C4-2B (cell line): ENCODE data around the gene AK5.

ENCODE experiments used
- H3K27ac ChIP-seq: fragments of 450-650 bp; 2 replicates; pipeline ENCODE4 v1.5.1; 2017
- ZFX ChIP-seq: fragments of 450-650 bp; IDR thresholded peaks from 2 replicates; pipeline ENCODE4 v1.6.1; 2017
- TF ChIP-seq, protein P1 (sequence below): fragments of 450-650 bp; conservative IDR thresholded peaks from 2 replicates; pipeline ENCODE4 v1.5.1; 2017; ENCODE audit warnings: mild to moderate bottlenecking

Gene AK5

DNA sequence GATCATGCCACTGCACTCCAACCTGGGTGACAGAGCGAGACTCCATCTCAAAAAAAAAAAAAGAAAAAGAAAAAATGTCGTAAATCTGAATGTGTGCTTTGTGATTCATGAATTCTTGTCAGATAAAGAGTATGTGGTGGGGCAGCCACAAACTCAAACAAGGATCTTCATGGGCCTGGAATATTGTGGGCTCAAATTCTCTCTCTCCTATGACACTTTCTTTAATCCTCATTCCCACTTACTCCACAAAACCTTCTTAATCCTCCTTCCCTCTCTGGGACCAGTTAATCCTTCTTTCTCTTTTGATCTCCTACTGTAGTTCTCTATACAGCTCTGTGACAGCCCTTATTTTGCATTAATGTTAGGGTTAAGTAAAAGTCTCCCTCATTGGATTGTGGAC, 112.3 kb downstream of the AK5 start:
- no peak overlapping the region for H3K27ac ChIP-seq

DNA sequence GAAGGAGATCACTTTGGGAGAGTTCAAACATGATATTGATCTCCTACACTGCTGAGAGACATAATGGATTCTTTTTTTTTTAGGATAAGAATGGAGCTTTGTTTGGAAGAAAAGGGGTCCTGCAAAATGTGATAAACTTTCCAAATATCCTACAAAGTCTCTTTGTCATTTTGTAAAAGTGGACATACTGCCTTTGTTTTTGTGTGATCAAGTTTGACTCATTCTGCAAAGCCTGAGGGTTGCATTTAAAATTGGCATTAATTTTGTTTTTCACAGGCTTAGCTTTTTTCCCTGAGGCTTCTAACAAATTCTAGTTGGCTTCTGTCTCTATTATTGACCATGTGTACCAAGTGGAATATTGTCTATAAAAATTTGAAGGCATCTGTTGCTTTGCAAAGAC, 113.2 kb downstream of the AK5 start:
- no peak overlapping the region for H3K27ac ChIP-seq
- TF ChIP-seq, protein P1, sequence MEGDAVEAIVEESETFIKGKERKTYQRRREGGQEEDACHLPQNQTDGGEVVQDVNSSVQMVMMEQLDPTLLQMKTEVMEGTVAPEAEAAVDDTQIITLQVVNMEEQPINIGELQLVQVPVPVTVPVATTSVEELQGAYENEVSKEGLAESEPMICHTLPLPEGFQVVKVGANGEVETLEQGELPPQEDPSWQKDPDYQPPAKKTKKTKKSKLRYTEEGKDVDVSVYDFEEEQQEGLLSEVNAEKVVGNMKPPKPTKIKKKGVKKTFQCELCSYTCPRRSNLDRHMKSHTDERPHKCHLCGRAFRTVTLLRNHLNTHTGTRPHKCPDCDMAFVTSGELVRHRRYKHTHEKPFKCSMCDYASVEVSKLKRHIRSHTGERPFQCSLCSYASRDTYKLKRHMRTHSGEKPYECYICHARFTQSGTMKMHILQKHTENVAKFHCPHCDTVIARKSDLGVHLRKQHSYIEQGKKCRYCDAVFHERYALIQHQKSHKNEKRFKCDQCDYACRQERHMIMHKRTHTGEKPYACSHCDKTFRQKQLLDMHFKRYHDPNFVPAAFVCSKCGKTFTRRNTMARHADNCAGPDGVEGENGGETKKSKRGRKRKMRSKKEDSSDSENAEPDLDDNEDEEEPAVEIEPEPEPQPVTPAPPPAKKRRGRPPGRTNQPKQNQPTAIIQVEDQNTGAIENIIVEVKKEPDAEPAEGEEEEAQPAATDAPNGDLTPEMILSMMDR: no peak
- no peak for TF ChIP-seq ZFX

More for the DNA sequence above, 112.3 kb downstream of the AK5 start:
- no peak for TF ChIP-seq ZFX
- TF ChIP-seq, protein P1: no peak

DNA sequence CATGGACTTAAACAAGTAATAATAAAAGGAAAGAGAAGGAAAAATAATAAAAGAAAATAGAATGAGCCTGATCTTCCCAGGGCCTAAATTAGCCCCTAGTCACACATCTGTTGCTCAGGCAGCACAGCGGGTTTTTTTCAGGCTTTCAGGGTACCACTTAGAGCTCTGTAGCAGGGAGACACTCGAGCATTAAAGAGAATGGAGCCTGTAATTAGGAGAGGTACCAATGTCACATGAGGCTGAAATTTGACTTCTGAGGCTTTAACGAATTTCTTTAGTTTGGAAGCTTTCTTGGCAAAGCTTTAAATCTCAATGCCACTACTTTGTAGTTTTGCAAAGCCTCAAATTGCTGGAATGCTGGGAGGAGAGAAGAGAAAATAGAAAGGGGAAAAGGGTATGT, 116.3 kb downstream of the AK5 start:
- TF ChIP-seq ZFX: no peak
- TF ChIP-seq, protein P1: no peak
- no peak overlapping the region for H3K27ac ChIP-seq

DNA sequence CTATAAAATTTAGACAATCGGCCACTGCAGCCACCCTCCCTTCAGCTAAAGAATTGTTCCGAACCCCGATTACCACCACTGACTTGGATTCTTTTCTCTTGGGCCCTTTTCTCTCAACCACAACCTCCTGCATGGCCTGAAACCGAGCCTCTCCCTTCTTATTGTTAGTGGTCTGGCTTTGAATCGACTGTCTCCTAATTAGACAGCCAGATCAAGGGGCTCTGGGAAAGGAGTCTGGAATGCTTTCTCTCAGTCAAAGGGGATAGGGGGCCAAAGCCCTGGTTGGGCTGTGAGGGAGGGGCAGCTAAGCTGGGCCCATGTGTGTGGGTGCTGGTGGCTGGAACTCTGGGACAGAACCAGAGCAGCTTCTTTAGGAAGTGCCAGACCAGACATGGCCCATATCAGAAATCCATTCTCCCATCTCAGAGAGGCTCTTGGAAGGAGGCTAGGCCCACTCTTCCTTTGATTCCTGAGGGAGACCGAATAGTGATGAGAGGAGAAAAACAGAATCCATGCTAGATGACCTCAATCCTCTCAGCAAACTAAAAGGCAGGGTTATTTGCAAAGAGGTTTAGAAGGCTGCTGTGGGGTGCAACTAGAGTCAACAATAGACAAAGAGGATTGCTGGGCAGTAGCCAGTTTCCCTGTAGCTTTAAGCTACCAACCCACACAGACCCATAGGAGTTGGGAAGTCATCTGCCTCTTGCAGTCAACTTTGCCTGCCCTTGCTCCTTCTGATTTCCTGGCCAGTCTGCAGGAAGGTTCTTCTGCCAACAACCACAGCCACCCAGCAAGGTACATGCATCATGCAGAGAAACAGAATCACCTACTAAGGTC, 117.6 kb downstream of the AK5 start:
- no peak for TF ChIP-seq ZFX
- no peak overlapping the region for H3K27ac ChIP-seq

DNA sequence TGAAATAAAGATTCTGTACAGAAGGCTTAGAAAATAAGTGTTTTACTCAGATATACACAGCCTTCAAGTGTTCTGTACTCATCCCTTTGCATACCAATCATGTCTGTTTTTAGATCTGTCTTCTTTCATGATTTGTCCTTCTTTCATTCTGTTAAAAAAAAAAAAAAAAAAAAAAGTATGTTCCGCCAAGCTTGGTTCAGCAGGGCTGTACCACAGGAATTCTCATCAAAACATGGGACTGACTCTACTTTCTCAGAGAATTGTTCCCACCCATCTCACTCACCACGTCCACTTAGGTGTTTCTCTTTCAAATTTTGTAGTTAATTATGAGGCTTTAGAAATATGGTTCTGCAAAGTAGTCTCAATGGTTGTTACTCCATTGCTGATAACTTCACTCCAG, 119.0 kb downstream of the AK5 start:
- TF ChIP-seq, protein P1: no peak
- no peak overlapping the region for H3K27ac ChIP-seq

DNA sequence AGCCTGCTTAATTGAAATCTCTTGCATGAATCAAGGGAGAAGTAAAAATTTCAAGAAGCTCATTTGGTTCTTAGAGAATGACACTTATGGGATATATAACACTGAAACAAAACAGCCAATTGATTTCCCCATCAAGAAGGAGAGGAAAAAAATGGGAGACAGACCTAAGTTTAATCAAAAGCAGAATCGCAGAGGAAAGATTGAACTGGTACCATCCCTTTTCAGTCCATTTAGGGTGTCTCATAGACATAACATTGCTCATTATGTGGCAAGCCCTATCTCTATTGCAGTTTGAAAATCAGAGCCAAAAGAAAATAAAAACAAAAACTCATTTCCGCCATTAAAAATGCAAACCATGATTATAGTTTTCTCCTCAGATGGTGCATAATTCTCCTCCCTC, 119.6 kb downstream of the AK5 start:
- no peak for TF ChIP-seq ZFX
- TF ChIP-seq, protein P1: no peak
- H3K27ac ChIP-seq: no peak overlapping the region

DNA sequence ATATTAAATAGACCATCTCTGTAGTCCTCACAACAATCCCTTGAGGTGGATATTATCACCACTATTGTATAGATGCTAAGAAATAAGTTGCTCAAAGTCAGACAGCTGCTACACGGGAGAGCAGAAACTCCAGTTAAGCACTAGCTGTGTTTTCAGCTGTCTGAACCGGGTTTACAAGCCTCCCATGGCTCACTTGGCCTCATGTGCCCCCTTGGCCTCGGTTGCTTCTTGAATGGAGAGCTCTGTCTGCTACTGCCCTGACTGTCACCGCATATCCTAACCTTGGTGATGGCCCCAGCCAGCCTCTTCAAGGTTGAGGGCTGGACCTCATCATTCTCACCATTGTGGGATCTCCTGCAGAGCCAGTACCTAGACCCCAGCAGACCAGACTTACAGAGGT, 123.4 kb downstream of the AK5 start:
- TF ChIP-seq, protein P1: no peak
- no peak for TF ChIP-seq ZFX
- H3K27ac ChIP-seq: no peak overlapping the region

DNA sequence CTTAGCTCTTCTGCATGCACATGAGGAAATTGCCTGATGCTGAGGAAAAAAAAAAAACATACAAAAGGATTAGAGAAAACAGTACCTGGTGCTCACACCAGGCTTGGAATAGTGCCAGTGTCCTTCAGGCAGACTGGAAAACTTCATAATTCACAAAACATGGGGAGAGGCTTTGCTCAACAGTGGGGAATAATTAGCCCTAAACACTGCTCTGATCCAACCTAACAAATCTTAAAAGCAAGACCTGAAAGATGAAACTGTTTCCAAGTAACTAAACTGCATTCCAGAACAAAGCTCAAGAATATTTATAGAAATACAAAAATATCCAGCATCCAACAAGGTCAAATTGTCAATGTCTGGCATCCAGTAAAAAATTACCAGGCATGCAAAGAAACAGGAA, 124.8 kb downstream of the AK5 start:
- no peak for TF ChIP-seq ZFX
- TF ChIP-seq, protein P1: no peak
- H3K27ac ChIP-seq: no peak overlapping the region
